GM12865 (cell line): ENCODE data around the gene CRB2.
"Not testable (repeated sequence)": the region's sequence is repeated elsewhere in the genome, so short reads cannot be mapped to it uniquely, and the experiment has no call there.

Experiments used
- DNase-seq: peaks from one replicate; pipeline ENCODE4 v3.0.0; 2010; ENCODE audit warnings: low read depth
- H3K4me3 ChIP-seq: 2 replicates; pipeline ENCODE4 v1.5.1; 2011; ENCODE audit warnings: mild to moderate bottlenecking, low read depth, low read length, control low read depth
- TF ChIP-seq, protein P1 (sequence below): IDR thresholded peaks from 2 replicates; pipeline ENCODE4 v1.5.1; 2011; ENCODE audit warnings: low read length, control low read depth, low read depth, inconsistent platforms; ENCODE audit not compliant: insufficient read depth; ENCODE audit errors: missing control alignments

Gene CRB2

DNA sequence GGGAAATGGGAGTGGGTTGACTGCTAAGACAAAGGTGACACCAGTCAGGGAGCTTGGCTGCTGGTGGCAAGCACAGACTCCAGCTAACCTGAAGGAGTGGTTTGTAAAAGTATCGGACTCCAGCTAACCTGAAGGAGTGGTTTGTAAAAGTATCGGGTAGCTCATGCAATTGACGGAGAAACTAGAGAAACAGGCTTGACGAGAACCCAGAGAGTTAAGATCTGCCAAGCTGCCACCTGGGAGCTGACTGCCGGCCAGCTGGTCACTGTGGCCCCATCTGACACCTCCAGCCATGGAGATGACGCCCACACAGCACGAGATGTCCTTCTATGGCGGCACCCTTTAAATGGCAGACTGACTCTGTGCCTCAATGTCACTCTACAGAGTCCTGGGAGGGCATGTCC, 28.3 kb upstream of the CRB2 start:
- DNase-seq = no peak

GRCh38 chr9:123329329-123329955, 26.6 kb upstream of the CRB2 start:
- no peak overlapping the region for H3K4me3 ChIP-seq
- no peak for DNase-seq
- TF ChIP-seq, protein P1, sequence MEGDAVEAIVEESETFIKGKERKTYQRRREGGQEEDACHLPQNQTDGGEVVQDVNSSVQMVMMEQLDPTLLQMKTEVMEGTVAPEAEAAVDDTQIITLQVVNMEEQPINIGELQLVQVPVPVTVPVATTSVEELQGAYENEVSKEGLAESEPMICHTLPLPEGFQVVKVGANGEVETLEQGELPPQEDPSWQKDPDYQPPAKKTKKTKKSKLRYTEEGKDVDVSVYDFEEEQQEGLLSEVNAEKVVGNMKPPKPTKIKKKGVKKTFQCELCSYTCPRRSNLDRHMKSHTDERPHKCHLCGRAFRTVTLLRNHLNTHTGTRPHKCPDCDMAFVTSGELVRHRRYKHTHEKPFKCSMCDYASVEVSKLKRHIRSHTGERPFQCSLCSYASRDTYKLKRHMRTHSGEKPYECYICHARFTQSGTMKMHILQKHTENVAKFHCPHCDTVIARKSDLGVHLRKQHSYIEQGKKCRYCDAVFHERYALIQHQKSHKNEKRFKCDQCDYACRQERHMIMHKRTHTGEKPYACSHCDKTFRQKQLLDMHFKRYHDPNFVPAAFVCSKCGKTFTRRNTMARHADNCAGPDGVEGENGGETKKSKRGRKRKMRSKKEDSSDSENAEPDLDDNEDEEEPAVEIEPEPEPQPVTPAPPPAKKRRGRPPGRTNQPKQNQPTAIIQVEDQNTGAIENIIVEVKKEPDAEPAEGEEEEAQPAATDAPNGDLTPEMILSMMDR = no peak

More for the DNA sequence above, 28.3 kb upstream of the CRB2 start:
- H3K4me3 ChIP-seq = no peak overlapping the region
- TF ChIP-seq, protein P1 = no peak

DNA sequence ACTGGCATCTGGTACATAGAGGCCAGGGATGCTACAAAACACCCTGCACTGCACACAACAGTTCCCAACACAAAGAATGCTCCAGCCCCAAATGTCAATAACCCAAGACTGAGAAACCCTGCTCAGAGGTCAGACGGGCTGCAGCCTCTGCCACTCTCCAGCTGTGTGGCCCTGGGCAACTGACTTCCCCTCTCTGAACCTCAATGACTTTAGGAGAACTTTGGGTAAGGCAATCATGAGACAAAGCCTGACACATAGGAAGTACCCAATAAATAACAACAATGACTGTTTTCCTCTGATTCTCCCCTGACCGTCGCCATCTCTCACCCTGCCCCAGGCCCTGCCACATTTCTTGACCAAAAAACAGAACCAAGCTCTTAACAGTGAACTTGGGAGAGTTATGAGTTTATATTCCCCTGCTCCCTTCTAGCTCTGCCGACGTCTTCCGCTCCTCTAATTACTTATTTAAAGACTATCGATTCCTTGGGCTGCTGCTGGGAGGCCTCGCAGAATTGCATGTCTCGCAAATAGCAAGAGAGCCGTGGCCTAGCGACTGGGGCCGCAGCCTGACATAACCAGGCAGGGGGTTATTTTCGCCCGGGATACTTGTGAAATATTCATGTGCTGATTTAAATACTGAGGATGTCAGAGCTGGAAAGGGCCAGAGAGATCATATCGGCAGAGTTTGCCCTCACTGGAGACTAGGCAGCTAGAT, 24.5 kb upstream of the CRB2 start:
- no peak overlapping the region for H3K4me3 ChIP-seq

DNA sequence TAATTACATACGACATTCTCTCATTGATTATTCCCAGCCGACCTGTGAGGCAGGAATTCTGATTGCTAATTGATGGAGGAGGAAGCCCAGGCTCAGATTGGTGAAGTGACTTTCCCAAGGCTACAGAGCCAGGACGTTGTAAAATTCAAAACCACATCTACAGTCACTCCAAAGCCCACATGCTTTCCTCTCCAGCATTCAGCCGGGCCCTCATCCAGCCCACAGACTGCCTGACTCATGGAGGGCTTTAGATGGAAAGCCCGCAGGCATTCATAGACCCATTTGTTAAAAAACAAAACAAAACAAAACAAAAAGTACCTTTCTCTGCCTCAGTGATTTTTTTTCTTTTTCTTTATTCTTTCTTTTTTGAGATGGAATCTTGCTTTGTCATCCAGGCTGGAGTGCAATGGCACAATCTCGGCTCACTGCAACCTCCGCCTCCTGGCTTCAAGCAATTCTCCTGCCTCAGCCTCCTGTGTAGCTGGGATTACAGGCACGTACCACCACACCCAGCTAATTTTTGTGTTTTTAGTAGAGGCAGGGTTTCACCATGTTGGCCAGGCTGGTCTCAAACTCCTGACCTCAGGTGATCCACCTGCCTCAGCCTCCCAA, 22.8 kb upstream of the CRB2 start:
- not testable (repeated sequence) for DNase-seq, H3K4me3 ChIP-seq

More for the DNA sequence above, 24.5 kb upstream of the CRB2 start:
- TF ChIP-seq, protein P1 = no peak
- no peak for DNase-seq

DNA sequence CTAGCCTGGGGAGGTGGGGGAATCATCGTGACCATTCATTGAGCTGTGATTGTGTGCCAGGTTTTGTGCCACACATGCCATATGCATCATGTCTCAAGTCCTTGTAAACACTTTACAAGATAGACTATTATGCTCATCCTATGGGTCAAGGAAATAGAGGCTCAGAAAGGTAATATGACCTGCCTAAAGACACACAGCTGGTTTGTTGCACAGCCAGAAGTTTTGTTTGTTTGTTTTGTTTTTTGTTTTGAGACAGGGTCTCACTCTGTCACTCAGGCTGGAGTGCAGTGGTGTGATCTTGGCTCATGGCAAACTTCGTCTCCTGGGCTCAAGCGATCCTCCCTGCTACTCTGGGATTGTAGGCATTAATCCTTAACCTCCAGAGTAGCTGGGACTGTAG, 21.4 kb upstream of the CRB2 start:
- TF ChIP-seq, protein P1 = no peak
- DNase-seq = no peak
- no peak overlapping the region for H3K4me3 ChIP-seq

GRCh38 chr9:123335193-123335985, 20.6 kb upstream of the CRB2 start:
- DNase-seq = no peak

GRCh38 chr9:123335986-123336329, 20.0 kb upstream of the CRB2 start:
- DNase-seq = no peak
- TF ChIP-seq, protein P1 = no peak
- H3K4me3 ChIP-seq = no peak overlapping the region

More at GRCh38 chr9:123335193-123335985, 20.6 kb upstream of the CRB2 start:
- TF ChIP-seq, protein P1 = no peak
- H3K4me3 ChIP-seq = no peak overlapping the region
